GM18858 (cell line): ENCODE measurements around the gene OLIG2.

Experiments used
- ATAC-seq: cut with Tn5 transposase; IDR thresholded peaks from one replicate; pipeline ENCODE4 v1.9.1; 2021; ENCODE audit not compliant: unreplicated experiment

OLIG2 gene

GRCh38 chr21:33063907-33064622, 38.3 kb downstream of the OLIG2 start:
- no peak for ATAC-seq

GRCh38 chr21:33064623-33065390, 39.1 kb downstream of the OLIG2 start:
- ATAC-seq = no peak

- no peak for ATAC-seq
Observed at GRCh38 chr21:33067043-33067442, 41.3 kb downstream of the OLIG2 start.

DNA sequence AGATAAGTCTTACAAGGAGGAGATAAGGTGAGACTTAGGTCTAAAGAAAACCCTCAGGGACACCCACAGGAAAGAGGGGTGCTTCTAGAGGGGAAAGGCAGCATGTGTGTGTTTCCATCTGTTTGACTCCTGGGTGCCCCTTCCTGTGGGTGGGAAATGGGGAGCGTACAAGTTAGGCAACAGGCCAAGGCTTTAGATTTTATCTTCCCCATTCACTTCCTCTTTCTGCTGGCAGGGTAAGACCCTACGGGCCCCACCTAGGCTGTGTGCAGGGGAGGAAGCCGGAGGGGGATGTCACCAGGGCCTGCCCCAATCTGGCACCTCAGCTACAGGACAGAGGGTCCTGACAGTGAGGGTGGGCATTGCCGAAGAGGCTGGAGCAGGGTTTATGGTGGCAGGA, 41.7 kb downstream of the OLIG2 start:
- no peak for ATAC-seq

- no peak for ATAC-seq
Observed at GRCh38 chr21:33069243-33069642, 43.5 kb downstream of the OLIG2 start.

GRCh38 chr21:33069645-33069993, 43.9 kb downstream of the OLIG2 start:
- ATAC-seq = no peak

DNA sequence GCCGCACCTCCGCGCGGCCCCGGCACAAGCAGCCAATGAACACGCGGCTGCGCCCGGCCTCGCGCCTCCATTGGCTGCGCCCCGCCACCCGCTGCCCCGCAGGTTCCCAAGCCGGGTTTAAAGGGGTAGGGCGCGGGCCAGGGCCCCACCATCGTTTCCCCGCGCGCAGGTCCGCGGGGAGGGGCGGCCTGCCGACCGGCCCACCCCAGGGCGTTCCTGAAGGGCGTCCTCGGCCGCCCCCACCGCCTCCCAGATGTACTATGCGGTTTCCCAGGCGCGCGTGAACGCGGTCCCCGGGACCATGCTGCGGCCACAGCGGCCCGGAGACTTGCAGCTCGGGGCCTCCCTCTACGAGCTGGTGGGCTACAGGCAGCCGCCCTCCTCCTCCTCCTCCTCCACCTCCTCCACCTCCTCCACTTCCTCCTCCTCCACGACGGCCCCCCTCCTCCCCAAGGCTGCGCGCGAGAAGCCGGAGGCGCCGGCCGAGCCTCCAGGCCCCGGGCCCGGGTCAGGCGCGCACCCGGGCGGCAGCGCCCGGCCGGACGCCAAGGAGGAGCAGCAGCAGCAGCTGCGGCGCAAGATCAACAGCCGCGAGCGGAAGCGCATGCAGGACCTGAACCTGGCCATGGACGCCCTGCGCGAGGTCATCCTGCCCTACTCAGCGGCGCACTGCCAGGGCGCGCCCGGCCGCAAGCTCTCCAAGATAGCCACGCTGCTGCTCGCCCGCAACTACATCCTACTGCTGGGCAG, 44.4 kb downstream of the OLIG2 start, which contains the start of gene OLIG1:
Gene OLIG1, plus strand, starts transcription at position 148 of the 750 bp plus-strand sequence. Its CDS starts 106 bp downstream, at position 254.
- ATAC-seq = no peak

DNA sequence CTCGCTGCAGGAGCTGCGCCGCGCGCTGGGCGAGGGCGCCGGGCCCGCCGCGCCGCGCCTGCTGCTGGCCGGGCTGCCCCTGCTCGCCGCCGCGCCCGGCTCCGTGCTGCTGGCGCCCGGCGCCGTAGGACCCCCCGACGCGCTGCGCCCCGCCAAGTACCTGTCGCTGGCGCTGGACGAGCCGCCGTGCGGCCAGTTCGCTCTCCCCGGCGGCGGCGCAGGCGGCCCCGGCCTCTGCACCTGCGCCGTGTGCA, 44.9 kb downstream of the OLIG2 start:
- no peak for ATAC-seq

DNA sequence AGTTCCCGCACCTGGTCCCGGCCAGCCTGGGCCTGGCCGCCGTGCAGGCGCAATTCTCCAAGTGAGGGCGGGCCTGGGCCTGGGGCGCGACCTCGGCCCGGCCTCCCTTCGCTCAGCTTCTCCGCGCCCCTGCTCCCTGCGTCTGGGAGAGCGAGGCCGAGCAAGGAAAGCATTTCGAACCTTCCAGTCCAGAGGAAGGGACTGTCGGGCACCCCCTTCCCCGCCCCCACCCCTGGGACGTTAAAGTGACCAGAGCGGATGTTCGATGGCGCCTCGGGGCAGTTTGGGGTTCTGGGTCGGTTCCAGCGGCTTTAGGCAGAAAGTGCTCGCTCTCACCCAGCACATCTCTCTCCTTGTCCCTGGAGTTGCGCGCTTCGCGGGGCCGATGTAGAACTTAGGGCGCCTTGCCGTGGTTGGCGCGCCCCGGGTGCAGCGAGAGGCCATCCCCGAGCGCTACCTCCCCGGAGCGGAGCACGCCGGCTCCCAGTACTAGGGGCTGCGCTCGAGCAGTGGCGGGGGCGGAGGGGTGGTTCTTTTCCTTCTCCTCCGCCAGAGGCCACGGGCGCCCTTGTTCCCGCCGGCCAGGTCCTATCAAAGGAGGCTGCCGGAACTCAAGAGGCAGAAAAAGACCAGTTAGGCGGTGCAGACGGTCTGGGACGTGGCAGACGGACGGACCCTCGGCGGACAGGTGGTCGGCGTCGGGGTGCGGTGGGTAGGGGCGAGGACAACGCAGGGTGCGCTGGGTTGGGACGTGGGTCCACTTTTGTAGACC, 45.4 kb downstream of the OLIG2 start:
- no peak for ATAC-seq

- ATAC-seq = no peak
Observed at GRCh38 chr21:33071770-33072306, 46.1 kb downstream of the OLIG2 start.

GRCh38 chr21:33073636-33074035, 47.9 kb downstream of the OLIG2 start:
- ATAC-seq = no peak

DNA sequence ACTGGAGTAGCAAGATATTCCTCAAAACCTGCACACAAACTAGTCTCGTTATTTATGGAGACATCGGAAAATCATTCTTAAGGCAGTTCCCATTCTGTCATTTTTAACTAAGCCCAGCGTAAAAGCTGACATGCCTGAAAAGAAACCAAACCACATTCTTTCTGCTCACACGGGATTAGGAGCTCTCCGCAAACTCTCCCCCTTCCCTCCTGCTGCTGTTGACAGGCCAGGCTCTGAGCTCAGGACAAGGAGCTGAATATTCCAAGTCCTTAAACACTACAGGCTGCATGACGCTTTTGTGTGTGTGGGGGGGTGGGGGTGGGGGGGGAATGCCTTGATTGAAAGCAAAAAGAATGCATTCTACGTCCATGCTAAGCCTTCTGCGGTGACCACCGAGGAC, 49.4 kb downstream of the OLIG2 start:
- ATAC-seq = no peak

DNA sequence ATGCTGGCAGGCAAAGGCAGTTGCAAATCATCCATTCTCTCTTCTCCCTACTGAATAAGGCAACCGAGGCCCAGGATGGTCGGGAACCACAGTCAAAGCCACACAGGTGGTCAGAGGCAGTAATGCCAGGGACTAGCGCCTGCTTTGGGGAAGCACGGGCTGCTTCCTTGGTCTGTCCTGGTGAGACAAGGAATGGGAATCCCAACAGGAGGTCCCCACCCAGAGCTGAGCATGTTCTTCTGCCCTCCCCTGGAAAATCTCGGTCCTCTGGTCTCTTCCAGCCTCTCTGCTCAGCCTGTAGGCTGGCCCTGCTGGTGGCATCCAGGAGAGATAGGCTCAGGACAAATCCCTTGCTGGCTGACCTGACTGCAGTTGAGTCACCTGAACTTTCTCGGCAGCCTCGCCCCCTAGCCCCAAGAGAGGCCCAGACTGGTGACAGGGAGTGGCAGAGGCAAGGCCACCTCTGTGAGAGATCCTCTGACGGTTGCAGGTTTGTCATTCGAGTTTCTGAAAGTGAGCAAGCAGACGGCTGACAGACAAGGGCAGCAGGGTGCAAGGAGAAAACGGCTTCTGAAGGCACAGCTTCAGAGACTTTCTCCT, 50.0 kb downstream of the OLIG2 start:
- no peak for ATAC-seq

DNA sequence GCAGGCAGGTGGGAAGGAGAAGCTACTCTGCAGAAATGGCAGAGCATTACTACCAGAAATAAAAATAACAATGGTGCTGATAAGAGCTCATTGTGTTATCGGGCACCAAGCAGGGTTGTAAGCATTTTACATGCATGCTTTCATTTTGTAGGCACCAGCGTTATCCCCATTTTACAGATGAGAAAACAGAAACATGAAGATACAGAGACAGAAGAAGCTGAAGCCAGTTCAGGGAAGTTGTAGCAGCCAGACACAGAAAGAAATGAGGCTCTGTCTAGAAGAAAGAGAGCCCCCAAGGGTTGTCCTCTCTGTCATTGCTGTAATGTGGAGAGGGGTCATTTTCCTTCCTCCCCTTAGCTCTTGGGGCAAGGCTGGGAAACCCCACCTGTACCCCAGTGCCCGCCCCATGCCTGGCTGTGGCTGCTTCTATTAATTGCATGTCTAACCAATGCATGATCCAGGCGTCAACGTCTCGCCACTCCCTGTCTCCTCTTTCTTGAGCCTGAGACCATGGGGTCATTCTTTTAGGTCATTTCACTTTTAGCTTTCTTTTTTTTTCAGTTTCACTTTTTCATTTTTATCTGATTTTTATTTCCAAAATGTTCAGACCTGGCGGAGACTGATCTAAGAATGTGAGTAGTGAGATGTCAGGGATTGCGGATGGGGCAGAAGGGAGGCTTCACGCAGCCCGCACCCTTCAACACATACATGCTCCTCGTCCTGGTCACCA, 51.0 kb downstream of the OLIG2 start:
- ATAC-seq = no peak
